Stimulated activated naive CD8-positive, alpha-beta T cell treated with anti-CD3 and anti-CD28 coated beads, Interleukin-15, Interleukin-2, amounts not matched to agents 100 ng/mL and 50 ng/mL, for 24 hours (primary cell): ENCODE data around the gene GP9.

Source experiments
- H3K27ac Mint-ChIP-seq: one replicate; pipeline ENCODE4 v1.8.0; 2021; ENCODE audit warnings: mild to moderate bottlenecking, mixed read lengths
- H3K27me3 Mint-ChIP-seq: one replicate; pipeline ENCODE4 v1.8.0; 2021; ENCODE audit warnings: mixed read lengths
- H3K36me3 Mint-ChIP-seq: one replicate; pipeline ENCODE4 v1.8.0; 2021; ENCODE audit warnings: low read depth, mixed read lengths
- H3K4me1 Mint-ChIP-seq: one replicate; pipeline ENCODE4 v1.8.0; 2021; ENCODE audit warnings: low read depth, mixed read lengths
- H3K4me3 Mint-ChIP-seq: one replicate; pipeline ENCODE4 v1.8.0; 2021; ENCODE audit warnings: mild to moderate bottlenecking, mixed read lengths
- H3K9me3 Mint-ChIP-seq: one replicate; pipeline ENCODE4 v1.8.0; 2021; ENCODE audit warnings: mixed read lengths

Gene GP9

GRCh38 chr3:129060276-129061022 is at the start of gene GP9:
TSS of gene GP9 (plus strand) at chr3:129060779. CDS start at chr3:129061740, 961 bp downstream.
- H3K27me3 Mint-ChIP-seq: no peaks in the 10 kb centered on the region

GRCh38 chr3:129013491-129013891 is 47.1 kb upstream of the GP9 start:
- H3K9me3 Mint-ChIP-seq: no peaks in the 10 kb centered on the region
- H3K4me1 Mint-ChIP-seq: peaks cover 41% of the 10 kb centered on the region
- H3K36me3 Mint-ChIP-seq: no peaks in the 10 kb centered on the region
- no peaks in the 10 kb centered on the region for H3K27me3 Mint-ChIP-seq
- H3K4me3 Mint-ChIP-seq: no peak overlapping the region
- no peak overlapping the region for H3K27ac Mint-ChIP-seq

More at GRCh38 chr3:129060276-129061022, at the start of gene GP9:
- Mint-ChIP-seq H3K4me3 (no peak within 1 kb of the TSS), H3K9me3 (no peaks in the 10 kb centered on the region), H3K4me1 (peaks cover 8% of the 10 kb centered on the region), H3K36me3 (no peaks in the 10 kb centered on the region), H3K27ac (no peak within 1 kb of the TSS)

- Mint-ChIP-seq H3K27ac (no peak overlapping the region), H3K9me3 (no peaks in the 10 kb centered on the region), H3K27me3 (no peaks in the 10 kb centered on the region), H3K4me1 (peaks cover 37% of the 10 kb centered on the region), H3K4me3 (no peak overlapping the region), H3K36me3 (no peaks in the 10 kb centered on the region)
Observed at GRCh38 chr3:129014148-129014547, 46.4 kb upstream of the GP9 start.

DNA sequence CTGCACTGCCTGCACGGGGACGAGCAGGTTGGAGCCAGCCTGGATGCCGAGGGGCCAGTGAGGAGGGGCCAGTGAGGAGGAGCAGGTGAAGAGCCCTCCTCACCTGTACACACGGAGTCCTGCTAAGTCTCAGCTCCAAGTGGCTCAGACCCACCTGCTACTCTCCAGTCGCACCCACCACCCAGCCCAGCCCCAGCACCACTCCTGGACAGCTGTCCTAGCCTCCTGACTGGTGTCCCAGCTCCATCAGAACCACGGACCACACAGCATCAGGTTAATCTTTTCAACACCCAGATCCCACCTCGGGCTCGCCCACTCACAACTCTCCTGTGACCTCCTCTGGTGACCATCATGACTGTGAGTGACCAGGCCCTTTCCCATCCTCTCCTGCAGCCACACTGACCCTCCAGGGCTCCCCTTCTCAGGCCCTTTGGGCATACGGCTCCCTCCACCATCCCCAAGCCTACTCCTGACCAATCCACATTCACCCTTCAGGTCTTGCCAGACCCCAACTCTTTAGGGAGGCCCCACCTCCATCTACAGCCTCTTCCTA is 45.7 kb upstream of the GP9 start:
- no peak overlapping the region for H3K4me3 Mint-ChIP-seq
- H3K9me3 Mint-ChIP-seq: no peaks in the 10 kb centered on the region
- peaks cover 36% of the 10 kb centered on the region for H3K4me1 Mint-ChIP-seq
- no peaks in the 10 kb centered on the region for H3K36me3 Mint-ChIP-seq
- H3K27ac Mint-ChIP-seq: peak overlapping the region; percentile 97
- H3K27me3 Mint-ChIP-seq: no peaks in the 10 kb centered on the region

DNA sequence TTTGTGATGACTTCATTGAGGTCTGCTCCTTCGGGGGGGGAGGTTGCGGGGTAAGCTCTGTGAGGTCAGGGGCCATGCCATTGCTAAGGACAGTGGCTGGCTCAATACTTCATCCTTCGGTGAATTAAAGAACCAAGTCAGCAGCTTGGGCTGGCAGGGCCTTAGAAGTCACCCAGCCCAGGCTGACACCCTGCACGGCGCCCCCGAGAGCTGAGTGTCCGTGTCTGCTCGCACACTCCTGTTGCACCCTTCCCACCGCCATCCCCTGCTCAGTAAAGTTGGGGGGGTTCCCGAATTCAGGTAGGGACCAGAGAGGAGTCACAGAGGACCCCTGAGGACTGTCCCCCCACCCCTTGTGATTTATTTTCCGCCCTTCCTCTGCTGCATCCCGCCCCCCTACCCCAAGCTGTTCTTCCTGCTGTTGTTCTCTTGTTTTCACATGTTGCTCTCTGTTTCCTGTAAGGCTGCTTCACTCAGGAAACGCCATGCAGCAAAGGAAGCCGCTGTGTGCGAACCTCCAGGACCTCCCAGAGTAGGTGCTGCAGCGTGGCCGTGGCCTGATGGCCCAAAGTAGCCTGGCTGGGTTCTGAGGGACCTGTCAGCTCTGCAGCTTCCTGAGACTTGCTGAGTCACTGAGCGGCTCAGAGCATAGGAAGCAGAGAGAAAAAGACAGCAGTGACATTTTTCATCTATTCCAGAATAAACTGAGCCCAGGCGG is 45.0 kb upstream of the GP9 start:
- H3K4me3 Mint-ChIP-seq: peak overlapping the region; percentile 71
- H3K9me3 Mint-ChIP-seq: no peaks in the 10 kb centered on the region
- peak overlapping the region; percentile 97 for H3K27ac Mint-ChIP-seq
- H3K27me3 Mint-ChIP-seq: no peaks in the 10 kb centered on the region
- H3K36me3 Mint-ChIP-seq: no peaks in the 10 kb centered on the region
- H3K4me1 Mint-ChIP-seq: peaks cover 36% of the 10 kb centered on the region

- Mint-ChIP-seq H3K36me3 (no peaks in the 10 kb centered on the region), H3K4me1 (peaks cover 36% of the 10 kb centered on the region), H3K27me3 (no peaks in the 10 kb centered on the region), H3K27ac (peak overlapping the region; percentile 97), H3K9me3 (no peaks in the 10 kb centered on the region), H3K4me3 (peak overlapping the region; percentile 71)
Observed at GRCh38 chr3:129016356-129016719, 44.2 kb upstream of the GP9 start.

DNA sequence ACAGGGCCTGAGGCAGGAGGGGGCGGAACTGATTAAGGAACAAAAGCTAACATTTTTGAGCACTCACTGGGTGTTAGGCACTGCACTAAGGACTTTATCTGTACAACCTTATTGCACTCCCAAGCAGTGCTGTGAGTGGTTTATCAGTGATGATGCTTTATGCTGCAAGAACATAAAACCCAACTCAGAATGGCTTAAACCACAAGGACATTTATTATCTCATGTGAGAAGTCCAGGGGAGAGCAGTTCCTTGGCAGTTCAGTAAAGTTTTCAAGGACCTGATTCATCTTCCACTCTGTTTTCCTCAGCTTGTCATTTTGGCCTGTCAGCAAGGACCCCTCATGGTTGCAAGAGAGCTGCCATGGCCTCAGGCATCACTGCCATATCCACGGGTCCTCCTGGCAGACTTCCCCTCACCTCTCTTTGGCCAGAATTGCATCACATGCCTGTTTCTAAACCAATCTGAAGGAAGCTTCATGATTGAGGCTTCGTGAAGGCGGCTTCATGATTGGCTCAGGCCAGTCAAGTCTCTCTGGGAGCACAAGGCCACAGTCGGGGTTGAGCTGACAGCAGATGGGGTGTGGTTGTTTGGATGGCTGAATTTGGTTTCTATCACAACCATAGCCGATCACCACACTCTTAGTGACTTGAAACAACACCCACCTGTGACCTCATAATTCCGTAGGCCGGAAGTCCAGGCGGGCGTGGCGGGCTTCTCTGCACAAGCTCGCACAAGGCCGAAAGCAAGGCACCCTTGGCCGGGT is 43.7 kb upstream of the GP9 start:
- Mint-ChIP-seq H3K36me3 (no peaks in the 10 kb centered on the region), H3K4me3 (peak overlapping the region; percentile 32), H3K27ac (no peak overlapping the region), H3K4me1 (peaks cover 36% of the 10 kb centered on the region), H3K27me3 (no peaks in the 10 kb centered on the region), H3K9me3 (no peaks in the 10 kb centered on the region)

DNA sequence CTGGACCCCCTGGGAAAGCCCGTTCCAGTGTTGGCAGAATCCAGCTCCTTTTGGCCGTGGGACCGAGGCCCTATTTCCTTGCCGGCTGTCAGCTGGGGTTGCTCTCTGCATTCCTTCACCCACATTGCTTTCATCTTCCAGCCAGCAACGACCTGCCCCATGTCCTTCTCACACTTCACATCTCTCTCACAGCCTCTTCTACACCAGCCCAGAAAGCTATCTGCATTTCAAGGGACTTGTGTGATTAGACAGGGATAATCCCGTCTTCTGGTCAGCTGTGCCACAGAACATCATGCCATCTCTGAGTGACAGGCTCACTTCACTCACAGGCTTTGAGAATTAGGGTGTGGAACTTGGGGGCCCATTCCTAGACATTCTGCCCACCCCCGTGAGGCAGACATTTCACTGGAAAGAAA is 43.1 kb upstream of the GP9 start:
- Mint-ChIP-seq H3K27ac (peak overlapping the region; percentile 55), H3K9me3 (no peaks in the 10 kb centered on the region), H3K4me1 (peaks cover 42% of the 10 kb centered on the region), H3K4me3 (no peak overlapping the region), H3K36me3 (no peaks in the 10 kb centered on the region), H3K27me3 (no peaks in the 10 kb centered on the region)

- peaks cover 48% of the 10 kb centered on the region for H3K4me1 Mint-ChIP-seq
- H3K4me3 Mint-ChIP-seq: no peak overlapping the region
- no peaks in the 10 kb centered on the region for H3K36me3 Mint-ChIP-seq
- H3K27ac Mint-ChIP-seq: no peak overlapping the region
- no peaks in the 10 kb centered on the region for H3K9me3 Mint-ChIP-seq
- H3K27me3 Mint-ChIP-seq: no peaks in the 10 kb centered on the region
Observed at GRCh38 chr3:129018271-129018670, 42.3 kb upstream of the GP9 start.

DNA sequence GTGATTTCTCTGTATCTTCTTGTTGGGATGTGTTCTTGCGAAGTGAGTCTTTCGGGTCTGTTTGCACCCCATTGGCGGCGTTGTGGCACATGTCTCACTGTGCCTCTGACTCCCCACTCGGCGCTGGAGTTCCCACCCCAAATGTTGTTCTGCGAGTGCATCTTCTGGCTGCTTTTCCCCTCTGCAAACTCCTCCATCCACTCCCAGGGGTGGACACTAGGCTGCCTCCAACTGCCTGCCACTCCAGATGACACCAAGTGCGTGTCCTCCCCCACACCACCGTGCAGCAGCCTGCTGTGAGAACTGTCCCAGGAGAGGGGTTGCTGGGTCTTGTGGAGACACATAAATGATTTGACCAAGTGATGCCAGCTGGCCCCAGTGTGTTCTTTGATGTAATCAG is 41.8 kb upstream of the GP9 start:
- no peak overlapping the region for H3K4me3 Mint-ChIP-seq
- no peaks in the 10 kb centered on the region for H3K9me3 Mint-ChIP-seq
- no peak overlapping the region for H3K27ac Mint-ChIP-seq
- H3K27me3 Mint-ChIP-seq: no peaks in the 10 kb centered on the region
- H3K4me1 Mint-ChIP-seq: peaks cover 48% of the 10 kb centered on the region
- no peaks in the 10 kb centered on the region for H3K36me3 Mint-ChIP-seq

DNA sequence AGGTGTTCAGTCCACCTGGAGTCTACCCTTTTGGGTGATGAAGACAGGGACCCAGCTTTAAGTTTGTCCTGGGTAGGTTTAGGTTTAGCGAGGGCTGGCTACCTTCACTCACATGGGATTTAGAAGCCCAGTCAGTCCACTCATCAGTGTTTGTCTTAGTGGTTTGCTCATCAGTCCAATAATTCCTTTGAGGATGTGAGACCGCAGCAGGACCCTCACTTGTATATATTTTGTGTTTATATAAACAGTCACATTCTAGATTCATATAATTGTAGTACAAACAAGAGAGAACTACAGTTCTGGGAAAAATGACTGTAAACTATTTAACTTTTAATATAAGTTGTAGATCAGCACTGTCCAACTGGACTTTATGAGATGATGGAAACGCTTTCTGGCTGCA is 41.3 kb upstream of the GP9 start:
- no peaks in the 10 kb centered on the region for H3K27me3 Mint-ChIP-seq
- no peak overlapping the region for H3K27ac Mint-ChIP-seq
- no peak overlapping the region for H3K4me3 Mint-ChIP-seq
- H3K4me1 Mint-ChIP-seq: peaks cover 48% of the 10 kb centered on the region
- no peaks in the 10 kb centered on the region for H3K9me3 Mint-ChIP-seq
- no peaks in the 10 kb centered on the region for H3K36me3 Mint-ChIP-seq

- no peak overlapping the region for H3K4me3 Mint-ChIP-seq
- no peaks in the 10 kb centered on the region for H3K9me3 Mint-ChIP-seq
- H3K27ac Mint-ChIP-seq: no peak overlapping the region
- no peaks in the 10 kb centered on the region for H3K36me3 Mint-ChIP-seq
- peaks cover 36% of the 10 kb centered on the region for H3K4me1 Mint-ChIP-seq
- no peaks in the 10 kb centered on the region for H3K27me3 Mint-ChIP-seq
Observed at GRCh38 chr3:129020691-129021090, 39.9 kb upstream of the GP9 start.

DNA sequence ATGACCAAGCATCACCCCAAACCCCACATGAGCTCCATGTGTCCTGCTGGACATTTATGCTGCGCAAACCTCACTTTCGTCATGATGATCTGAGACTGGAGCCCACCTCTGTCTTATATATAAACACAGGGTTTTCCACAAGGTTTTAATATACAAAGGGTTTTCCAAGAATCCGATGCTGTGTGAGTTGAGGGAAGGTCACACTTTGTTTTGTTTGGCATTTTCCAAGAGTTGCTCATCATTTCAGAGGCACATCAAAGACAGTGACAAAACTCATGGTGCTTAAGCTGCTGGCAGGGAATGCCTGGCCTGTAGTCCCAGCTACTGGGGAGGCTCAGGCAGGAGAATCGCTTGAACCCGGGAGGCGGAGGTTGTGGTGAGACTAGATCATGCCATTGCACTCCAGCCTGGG is 39.4 kb upstream of the GP9 start:
- H3K36me3 Mint-ChIP-seq: no peaks in the 10 kb centered on the region
- no peak overlapping the region for H3K27ac Mint-ChIP-seq
- peaks cover 36% of the 10 kb centered on the region for H3K4me1 Mint-ChIP-seq
- no peak overlapping the region for H3K4me3 Mint-ChIP-seq
- no peaks in the 10 kb centered on the region for H3K27me3 Mint-ChIP-seq
- no peaks in the 10 kb centered on the region for H3K9me3 Mint-ChIP-seq

DNA sequence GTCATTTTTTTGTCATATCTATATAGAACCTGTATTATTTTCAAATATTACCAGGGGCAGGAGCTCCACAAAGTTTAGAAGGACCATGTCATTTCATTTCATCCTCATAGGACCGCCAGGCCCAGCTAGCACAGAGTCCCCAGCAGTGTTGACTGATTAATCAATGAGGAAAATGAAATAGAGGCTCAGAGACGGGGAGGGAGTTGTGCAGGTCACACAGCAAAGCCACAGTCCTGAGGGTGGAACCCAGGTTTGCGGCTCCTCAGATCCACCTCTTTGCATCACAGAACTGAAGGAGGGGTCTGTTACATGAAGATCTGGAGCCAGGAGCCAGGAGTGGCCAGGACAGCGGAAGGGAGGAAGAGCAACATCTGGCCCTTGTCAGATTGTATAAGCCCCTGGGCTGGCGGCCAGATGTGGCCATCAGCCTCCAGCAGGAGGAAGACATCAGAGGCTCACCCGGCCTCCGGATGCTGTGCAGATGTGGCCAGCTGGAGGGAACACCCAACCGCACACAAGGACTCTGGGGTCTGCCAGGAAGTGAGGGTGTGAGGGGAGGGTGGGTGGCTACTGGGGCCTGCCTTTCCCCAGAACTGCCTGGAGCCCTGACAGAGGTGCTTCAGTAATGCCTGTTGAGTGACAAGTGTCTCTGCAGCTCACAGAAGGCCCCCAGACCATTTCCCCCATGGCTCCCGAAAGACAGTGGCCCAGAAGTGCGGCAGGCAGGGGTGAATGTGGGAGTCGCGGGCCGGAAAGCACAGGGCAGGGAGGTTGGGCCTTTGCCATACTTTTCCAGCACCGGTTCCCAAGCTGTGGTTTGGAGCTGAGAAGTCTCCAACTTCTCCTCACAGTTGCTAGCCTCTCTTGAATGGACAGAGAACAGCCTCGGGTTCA is 38.2 kb upstream of the GP9 start:
- Mint-ChIP-seq H3K4me1 (peaks cover 32% of the 10 kb centered on the region), H3K4me3 (no peak overlapping the region), H3K9me3 (no peaks in the 10 kb centered on the region), H3K27me3 (no peaks in the 10 kb centered on the region), H3K36me3 (no peaks in the 10 kb centered on the region), H3K27ac (no peak overlapping the region)
